Measurements from ENCODE around the gene PLEKHG1.

PLEKHG1 gene

DNA sequence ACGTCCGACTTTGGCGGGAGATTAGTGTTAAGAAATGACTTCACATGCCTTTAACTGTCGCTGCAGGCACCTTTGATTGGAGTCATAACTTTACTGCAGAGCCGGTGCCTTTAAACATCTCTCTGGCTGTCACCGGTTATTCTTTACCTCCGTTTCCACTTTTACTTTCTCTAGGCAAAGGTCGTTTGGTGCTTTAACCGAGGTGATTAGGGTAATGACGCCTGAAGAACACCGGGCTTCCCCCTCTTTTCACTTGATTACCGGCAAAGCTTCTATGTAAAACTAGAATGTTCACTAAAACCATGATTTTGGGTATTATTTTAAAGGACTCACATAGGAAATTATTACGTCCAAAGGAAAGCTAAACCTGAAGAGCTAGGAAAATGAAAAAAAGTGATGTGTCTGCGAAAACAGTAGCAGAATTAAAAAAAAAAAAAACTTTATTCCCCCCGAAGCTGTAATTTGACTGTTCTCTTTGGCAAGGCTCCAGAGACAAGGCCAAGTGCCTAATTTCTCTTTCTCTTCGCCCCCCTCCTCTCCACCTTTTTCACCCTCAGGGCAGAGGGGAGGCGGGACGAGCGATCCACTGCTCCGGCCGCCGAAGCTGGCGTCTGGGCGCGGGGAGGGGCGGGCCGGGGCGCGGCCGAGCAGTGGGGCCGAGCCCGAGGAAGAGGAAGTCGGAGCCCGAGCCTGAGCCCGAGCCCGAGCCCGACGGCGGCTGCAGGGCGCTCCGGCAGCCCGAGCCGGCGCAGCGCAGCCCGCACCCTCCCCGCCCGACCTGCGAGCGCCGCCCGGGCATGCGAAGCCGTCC is at the start of gene PLEKHG1:
Gene PLEKHG1 (plus strand): TSS at position 687 of the 811 bp plus-strand sequence. CDS start 133,797 bp downstream, outside the sequence.
- peak; percentile 84 for DNase-seq

GRCh38 chr6:150550244-150550643 is 49.4 kb upstream of the PLEKHG1 start:
- DNase-seq = no peak

DNA sequence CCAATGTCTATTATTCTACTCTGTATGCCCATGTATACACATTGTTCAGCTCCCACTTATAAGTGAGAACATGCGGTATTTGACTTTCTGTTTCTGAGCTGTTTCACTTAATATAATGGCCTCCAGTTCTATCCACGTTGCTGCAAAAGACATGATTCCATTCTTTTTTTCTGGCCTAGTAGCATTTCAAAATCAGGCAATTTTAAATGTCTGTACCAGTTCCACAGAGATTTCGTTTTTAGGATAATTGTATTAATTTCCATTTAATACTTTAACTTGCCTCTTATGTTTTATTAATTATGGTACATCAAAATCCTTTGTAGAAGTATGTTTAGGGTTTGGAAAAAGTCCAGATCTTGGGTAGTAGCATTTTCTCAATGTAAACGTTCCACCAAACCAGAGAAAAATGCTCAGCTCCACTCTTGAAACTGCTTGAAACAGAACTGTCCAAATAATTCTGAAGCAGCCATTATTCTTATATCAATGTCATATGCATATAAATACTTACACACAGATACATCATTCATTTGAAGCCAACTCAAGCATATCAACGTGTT is 42.6 kb upstream of the PLEKHG1 start:
- no peak for DNase-seq

DNA sequence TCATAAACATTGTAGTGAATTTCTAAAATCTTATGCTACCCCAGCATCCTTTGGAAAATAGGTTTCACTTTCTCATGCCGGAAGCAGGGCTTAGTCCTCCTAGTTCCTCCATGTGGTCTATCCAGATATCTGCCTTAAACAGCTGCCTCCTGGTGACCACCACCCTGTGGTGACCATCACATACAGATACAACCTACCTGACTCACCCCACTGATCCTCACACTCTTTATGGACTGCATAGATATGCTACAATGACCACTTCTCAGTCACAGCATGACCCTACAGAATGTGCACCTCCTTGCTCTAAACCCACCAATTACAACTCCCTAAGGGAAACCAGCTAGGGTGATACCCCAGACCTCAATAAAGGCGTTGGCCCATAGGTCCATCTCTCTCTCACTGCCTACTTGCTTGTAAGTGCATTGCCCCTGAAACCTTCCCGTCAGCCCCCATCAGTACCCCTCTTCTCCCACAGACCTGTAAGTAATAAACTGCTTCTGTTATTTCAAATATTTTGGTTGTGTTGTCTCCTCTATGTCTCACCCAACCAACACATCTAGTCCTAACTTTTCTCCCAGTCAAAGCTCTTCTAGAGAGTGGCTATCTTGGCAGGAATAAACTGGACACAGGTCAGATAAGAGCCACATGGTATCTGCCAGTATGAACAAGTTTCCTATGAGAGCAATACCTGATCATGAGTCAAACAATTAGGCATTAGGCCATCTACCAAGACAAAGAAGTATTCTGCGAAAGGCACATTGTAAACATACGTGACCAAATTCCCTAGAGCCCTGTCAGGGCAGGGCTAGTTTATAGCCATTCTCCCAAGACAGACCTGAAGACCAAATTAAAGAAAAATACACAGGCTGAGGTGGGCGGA is 39.4 kb upstream of the PLEKHG1 start:
- DNase-seq = no peak

- no peak for DNase-seq
Observed at GRCh38 chr6:150560884-150561219, 38.8 kb upstream of the PLEKHG1 start.

DNA sequence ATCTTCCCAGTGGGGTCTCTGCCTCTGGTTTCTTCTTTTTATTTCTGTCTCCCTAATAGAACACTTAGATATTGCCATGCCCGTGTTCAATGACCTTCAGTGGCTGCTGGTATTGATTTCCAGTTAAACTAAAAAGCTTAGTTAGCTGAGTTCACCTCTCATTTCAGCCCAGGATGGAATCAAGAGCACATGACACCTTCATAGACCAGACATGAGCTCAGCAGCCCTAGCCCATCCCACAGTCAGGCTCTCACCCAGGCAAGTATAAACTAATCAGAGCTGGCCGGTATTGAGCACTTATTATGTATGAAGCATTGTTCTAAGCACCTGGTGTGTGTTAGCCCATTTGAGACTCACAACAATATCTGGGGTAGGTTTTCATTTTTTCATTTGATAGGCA is 33.7 kb upstream of the PLEKHG1 start:
- DNase-seq = no peak

GRCh38 chr6:150566486-150566885 is 33.2 kb upstream of the PLEKHG1 start:
- DNase-seq = no peak

DNA sequence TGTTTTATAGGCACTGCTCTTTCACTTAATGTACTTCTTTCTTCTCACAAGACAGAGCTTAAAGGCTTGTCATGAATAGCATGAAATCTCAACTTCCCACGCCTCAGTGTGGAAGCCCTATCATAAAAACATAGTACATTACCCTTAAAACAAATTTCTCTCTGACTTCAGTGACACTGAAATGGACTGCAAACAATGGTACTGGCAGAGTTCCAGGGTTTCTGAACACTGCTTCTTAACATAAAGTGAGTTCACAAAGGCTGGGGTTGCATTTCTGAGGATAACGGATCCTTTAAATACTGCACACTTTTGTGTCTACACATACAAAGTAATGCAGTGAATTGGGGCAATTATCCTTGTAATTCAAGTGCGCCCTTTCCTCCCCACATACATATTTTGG is 32.3 kb upstream of the PLEKHG1 start:
- DNase-seq = no peak

DNA sequence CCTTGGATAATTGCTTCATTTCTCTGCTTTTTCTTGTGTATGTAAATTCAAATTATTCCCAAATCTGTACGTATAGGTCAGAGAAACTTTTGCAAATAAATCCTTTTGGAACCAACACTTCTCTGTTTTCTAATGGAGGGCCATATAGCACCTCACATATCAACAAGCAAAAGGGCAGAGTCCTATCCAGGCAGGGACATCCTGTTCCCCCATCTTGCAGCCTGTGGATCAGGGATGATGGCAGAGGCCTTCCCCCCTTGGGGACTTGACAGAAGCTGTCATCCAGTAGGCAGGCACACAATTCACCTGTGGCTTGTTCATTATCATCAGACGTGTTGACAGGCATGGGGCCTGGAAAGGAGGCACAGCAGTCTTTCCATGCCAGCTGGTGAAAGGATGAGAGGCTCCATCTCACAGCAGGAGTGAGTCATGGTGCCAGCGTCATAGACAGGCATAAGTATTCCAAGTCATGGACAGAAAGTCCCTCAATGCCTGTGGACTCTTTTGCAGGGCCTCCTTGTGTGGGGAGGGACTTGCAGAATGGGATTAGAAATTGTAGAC is 31.8 kb upstream of the PLEKHG1 start:
- DNase-seq = no peak

DNA sequence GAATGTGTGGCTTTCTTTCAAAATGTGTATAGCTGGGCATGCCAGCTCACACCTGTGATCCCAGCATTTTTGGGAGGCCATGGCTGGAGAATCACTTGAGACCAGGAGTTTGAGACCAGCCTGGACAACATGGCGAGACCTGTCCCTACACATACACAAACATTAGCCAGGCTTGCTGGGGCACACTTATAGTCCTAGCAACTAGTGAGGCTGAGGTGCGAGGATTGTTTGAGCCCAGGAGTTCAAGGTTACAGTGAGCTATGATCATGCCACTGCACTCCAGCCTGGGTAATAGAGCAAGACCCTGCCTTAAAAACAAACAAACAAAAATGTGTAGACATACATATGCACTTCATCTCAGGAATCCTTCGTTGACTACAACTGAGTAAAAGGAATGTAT is 31.1 kb upstream of the PLEKHG1 start:
- no peak for DNase-seq

- DNase-seq = no peak
Observed at GRCh38 chr6:150569161-150569560, 30.5 kb upstream of the PLEKHG1 start.

GRCh38 chr6:150573041-150573681 is 26.5 kb upstream of the PLEKHG1 start:
- DNase-seq = no peak

DNA sequence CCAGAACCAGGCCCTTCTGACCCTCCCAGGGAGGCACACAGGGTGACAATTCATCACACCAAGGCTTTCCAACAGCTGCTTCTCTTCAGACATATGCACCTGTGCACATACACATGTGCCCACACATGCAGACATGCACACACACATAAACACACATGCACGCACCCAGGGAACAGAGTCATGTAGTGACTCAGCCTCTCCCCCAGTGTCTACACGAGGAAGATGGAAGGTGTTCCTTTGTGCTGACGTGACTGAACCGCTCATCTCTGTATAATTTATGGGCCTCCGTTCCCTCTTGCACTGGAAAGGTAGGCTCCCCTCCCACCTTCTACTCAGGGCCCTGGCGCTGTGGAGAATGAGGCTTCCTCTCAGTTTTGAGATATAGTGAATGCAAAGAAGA is 23.8 kb upstream of the PLEKHG1 start:
- no peak for DNase-seq

DNA sequence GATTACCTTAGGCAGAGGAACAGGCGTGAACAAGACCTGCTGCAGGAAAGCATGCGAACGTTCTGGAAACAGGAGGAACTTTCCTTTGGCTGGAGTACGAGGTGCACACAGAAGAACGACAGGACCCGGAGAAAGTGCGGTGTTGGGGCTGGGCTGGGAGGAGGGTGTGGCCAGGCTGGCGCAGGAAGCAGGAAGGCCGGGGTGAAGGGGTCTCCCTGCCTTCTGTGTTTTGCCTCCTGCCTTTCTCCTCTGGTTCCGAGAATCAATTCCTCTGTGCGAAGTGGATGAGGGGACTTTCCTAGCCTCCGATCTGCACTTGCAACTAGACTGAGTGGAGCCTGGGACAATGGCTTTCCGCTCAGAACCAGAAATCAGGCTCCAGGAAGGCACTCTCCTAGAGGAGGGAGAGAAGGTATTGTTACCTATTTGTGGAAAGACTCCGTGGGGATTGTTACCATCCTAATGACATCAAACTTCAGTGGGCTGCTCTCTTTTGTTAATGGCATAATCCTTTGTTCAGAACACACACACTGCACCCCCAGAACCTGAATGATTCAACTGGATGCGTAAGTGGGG is 22.9 kb upstream of the PLEKHG1 start:
- no peak for DNase-seq

DNA sequence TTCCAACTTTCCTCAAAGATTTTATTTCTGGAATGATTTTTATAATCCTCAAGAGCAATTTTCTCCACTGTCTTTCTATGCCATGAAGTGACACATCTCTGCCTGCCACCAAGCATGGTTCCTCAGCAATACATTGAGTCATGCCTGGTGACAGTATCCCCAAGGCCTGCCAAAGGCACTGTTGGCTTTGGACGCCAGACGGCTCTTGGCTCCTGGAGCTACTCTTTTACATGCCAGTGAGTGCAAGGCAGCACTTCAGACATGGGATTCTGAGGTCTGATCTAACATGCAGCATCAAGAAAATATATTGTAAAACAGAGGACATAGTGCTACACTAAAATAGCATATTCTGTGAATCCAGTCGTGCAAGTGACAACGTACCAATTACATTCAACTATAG is 20.1 kb upstream of the PLEKHG1 start:
- DNase-seq = peak; percentile 67

DNA sequence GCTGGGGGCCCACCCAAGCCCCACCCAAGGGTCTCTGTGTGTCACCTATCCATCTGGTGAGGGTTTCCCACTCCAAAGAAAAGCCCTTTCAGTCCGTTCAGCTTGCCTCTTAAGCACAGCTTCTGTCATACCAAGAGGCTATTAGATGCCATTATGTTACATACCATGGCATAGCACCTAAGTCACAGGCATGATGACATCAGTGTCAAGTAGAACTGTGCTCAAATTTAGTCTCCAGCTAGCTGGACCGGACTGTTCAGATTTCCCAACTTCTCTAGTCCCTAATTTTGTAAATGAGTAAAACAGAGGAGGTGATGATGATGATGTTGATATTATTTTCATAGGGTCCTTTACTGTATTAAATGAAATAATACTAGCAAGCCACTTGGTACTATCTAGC is 19.2 kb upstream of the PLEKHG1 start:
- DNase-seq = no peak

GRCh38 chr6:150584065-150584464 is 15.6 kb upstream of the PLEKHG1 start:
- no peak for DNase-seq

- DNase-seq = no peak
Observed at GRCh38 chr6:150584596-150584995, 15.1 kb upstream of the PLEKHG1 start.

DNA sequence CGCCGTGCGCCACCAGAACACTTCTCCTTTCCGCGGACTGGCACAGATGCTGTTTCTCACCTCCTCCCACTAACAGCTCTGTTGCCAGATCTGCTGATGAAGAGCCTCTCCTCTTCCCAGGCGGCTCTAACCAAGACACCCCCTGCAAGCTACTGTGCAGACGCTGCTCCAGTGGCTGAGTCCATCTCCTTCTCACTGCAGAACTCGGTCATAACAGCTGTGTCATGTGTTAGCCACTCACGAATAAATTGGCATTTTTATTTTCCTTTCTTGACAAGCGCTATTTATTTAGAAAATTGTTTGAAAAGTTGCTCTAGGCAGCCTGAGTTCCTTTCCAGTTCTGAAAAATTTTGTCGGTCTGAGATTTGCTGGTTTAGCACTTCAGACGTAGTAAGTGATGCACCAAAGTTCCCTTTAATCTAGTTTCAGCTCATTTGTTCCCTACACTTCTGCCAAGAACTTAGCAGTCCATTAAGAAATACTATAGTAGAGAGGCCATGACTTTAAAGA is 12.8 kb upstream of the PLEKHG1 start:
- DNase-seq = no peak

GRCh38 chr6:150587637-150588036 is 12.0 kb upstream of the PLEKHG1 start:
- DNase-seq = no peak

- no peak for DNase-seq
Observed at GRCh38 chr6:150588888-150589499, 10.7 kb upstream of the PLEKHG1 start.

DNA sequence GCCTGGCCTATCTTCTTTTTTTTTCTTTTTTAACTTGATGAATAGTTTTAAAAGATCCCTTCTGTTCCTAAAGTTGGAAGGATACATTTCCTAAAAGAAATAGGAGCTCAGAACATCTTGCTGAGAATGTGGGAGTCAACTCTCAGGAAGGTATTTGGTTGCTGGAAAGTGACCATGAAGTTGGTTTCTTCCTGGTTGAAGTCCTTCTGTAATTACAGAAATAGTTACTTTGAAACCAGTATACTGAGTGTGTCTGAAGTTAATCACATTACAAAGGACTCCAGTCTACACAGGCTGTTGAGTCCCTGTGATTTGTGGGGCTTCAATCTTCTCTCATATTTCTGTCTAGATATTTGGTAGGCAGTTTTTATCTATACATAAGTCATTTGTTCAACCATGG is 9.8 kb upstream of the PLEKHG1 start:
- DNase-seq = no peak
